SU-DHL-6 (cell line): ENCODE measurements around the gene RIOK1.

Source experiments
- EZH2phosphoT487 ChIP-seq: fragments of 200-600 bp; sonication (generic), shearing (Covaris generic); conservative IDR thresholded peaks from 2 replicates; pipeline ENCODE4 v1.6.1; 2018; ENCODE audit warnings: mild to moderate bottlenecking, antibody characterized with exemption, low read length, moderate library complexity, mixed read lengths
- TF ChIP-seq, protein P1 (sequence below): fragments of 200-600 bp; sonication (generic); IDR thresholded peaks from one replicate; pipeline ENCODE4 v1.5.1; 2017; ENCODE audit warnings: antibody characterized with exemption, mild to moderate bottlenecking, low read length, moderate library complexity; ENCODE audit not compliant: insufficient read depth, poor library complexity, severe bottlenecking

DNA sequence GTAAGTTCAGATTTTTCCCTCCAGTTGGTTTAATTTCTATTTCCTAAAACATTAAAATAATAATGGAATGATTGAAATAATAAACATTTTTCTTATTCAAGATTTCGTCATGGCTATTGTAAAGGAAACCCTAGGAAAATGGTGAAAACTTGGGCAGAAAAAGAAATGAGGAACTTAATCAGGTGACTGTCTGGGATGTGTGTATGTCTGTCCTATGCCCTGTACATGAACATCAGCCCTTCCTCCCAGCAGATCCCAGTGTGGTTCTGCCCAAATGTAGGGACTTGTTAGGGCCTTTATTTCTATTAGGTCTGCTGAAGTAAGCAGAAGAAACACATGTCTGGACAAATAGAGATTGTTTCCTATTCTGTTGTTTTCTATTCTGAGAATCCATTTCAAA, 13.1 kb downstream of the RIOK1 start:
- TF ChIP-seq, protein P1, sequence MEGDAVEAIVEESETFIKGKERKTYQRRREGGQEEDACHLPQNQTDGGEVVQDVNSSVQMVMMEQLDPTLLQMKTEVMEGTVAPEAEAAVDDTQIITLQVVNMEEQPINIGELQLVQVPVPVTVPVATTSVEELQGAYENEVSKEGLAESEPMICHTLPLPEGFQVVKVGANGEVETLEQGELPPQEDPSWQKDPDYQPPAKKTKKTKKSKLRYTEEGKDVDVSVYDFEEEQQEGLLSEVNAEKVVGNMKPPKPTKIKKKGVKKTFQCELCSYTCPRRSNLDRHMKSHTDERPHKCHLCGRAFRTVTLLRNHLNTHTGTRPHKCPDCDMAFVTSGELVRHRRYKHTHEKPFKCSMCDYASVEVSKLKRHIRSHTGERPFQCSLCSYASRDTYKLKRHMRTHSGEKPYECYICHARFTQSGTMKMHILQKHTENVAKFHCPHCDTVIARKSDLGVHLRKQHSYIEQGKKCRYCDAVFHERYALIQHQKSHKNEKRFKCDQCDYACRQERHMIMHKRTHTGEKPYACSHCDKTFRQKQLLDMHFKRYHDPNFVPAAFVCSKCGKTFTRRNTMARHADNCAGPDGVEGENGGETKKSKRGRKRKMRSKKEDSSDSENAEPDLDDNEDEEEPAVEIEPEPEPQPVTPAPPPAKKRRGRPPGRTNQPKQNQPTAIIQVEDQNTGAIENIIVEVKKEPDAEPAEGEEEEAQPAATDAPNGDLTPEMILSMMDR, result no peak
- no peak for TF ChIP-seq EZH2phosphoT487
